Skin of body (tissue), 2 donors: ENCODE results near the gene LSP1. TPM values are rescaled to one million over a fixed set of nuclear protein-coding genes. Genes with fewer than 3 reads are reported as not detected.

Source experiments
- DNase-seq: peaks from one replicate; lab custom pipeline; 2025; lab: John Stamatoyannopoulos, UW
- total RNA-seq: library from RNA; depleted of rRNA; stranded (reverse); fragments of >200 nt; gene quantifications from one replicate; pipeline ENCODE4 v1.2.3, GENCODE V29; 2014

LSP1 gene
- total RNA-seq, 1 donor from 2014 or later: 18.5 TPM

DNA sequence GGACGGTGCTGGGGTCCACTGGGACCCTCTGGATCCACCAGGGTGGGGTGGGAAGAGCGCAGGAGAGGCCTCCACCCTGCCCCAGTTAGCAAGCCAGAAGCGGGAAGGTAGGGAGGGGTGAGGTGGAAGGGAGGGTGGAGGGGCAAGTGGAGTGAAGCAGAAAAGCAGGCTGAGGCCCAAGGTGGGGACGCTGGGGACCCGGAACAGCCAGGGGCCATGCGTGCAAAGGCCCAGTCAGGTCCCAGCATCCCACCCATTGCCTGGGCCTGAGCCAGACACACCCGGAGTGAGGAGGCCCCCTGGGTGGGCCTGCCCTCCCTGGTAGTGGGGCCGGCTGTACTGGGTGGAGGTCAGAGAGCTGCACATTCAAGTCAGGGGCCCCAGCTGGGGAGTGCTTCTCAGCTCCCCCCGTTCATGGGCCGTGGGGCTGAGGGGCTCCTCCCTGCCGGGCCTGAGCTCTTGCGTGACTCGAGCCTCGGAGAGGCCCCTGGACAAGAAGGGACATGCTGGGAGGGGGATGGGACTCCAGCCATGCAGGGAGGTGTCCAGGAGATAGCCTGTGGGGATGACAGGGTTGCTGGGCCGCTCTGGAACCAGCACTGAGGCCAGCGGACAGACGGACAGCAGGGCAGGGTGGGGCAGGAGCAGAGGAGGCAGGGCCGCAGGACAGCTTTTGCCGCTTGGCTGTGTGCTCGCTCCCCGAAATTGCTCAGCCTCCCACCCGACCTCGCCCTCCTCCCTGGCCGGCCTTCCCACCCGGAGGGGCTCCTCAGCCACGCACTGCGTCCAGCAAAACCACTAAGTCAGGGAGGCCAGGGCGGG, 74.4 kb downstream of the LSP1 start:
- peak; percentile 64 for DNase-seq

- no peak for DNase-seq
These were observed 75.1 kb downstream of the LSP1 start for GRCh38 chr11:1927848-1928469.

- DNase-seq: no peak
These were observed 75.6 kb downstream of the LSP1 start for GRCh38 chr11:1928470-1928890.

- no peak for DNase-seq
These were observed 76.1 kb downstream of the LSP1 start for GRCh38 chr11:1928891-1929541.

- DNase-seq: no peak
These were observed 77.0 kb downstream of the LSP1 start for GRCh38 chr11:1929621-1930461.

- DNase-seq: peak; percentile 22
These were observed 77.6 kb downstream of the LSP1 start for GRCh38 chr11:1930462-1930830.

DNA sequence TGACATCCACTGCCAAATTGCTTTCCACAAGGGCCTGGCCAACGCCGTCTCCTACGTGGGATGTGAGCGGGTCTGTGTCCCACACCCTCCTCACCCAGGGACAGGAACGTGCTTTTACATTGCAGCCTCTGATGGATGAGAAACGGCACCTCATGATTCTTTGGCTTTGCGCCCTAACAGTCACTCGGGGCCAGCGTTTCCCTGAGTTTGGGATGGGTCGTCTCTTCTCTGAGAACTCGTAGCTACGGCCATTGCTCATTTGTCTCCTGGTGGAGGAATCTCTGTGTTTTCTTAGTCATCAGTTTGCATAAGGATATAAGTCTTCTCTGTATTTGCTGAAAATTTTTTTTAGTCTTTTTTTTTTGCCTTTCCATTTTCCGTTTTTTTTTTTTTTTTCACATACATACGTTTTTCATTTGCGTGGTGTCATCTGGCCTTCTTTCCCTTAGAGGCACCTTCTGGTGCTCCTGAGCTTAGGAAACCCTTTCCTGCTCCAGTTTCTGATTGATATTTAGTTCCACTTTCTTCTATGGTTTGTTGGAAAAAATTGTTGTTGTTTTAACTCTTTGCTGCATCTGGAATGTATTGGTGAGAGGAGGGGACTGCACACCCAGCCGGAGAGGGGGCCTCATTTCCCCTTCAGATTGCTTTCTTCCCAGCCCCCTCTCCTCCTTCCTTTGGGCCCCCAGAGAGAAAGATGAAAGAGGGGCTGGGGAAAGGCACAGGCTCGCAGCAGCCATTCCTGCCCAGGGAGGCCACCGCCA, 78.6 kb downstream of the LSP1 start:
- DNase-seq: peak; percentile 83

GRCh38 chr11:1932105-1932480, 79.2 kb downstream of the LSP1 start:
- no peak for DNase-seq

GRCh38 chr11:1932681-1933080, 79.8 kb downstream of the LSP1 start:
- DNase-seq: no peak

DNA sequence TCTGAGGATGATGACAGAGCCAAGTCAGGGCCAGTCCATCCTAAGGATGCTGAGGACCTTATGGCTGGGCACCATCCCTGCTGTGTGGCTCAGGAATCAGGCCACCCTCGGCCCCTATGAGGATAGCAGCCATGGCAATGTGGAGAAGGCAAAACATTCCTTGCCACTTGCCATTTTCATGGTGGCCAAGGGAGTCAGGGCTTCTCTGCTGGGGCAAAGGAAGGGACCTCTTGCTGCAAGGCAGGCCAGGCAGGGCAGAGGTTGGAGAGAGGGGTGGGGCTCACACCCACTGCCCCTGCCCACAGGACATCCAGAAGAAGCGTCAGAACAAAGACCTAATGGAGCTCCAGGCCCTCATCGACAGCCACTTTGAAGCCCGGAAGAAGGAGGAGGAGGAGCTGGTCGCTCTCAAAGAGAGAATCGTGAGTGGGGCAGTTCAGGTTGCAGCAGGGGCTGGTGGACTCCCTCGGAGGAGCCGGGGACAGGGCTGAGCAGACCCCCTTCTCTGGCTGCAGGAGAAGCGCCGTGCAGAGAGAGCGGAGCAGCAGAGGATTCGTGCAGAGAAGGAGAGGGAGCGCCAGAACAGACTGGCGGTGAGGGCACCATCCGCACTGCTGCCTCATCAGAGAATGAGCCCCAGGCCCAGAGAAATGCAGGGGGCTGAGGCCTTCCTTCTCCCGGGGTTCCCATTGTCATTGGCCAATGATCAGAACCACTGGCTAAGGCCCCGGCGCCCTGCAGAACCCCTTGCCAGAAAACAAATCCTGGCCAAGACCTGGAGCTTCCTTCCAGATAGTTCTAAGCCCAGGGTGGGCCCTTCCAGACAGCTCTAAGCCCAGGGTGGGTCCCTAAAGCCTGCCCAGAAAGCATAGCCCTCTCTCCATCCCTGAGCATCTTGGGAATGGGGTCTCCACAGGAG, 80.8 kb downstream of the LSP1 start:
- no peak for DNase-seq

DNA sequence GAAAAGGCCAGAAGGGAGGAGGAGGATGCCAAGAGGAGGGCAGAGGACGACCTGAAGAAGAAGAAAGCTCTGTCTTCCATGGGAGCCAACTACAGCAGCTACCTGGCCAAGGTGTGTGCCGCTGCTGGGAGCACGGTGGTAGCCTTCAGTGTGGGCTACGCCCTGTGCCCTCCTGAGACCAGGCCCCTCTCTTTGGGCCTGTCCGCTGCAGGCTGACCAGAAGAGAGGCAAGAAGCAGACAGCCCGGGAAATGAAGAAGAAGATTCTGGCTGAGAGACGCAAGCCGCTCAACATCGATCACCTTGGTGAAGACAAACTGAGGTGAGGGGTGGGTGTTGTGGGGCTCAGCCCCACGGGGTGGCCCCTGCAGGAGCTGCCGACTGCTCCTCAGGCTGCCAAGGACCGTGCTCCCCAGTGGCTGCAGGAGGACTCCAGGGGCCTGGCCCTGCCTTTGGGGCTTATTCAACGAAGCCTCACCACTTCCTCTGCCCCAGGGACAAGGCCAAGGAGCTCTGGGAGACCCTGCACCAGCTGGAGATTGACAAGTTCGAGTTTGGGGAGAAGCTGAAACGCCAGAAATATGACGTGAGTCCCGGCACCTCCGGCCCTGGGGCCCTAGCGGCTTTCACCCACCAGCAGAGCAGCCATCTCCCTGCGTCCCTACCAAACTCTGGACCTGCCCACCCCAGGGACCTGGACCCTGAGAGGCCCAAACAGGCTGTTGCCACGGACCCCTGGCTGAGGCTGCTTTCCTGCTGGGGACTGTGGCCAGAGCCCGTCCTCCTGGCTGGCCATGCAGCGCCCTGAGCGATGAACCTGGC, 81.7 kb downstream of the LSP1 start:
- no peak for DNase-seq

DNA sequence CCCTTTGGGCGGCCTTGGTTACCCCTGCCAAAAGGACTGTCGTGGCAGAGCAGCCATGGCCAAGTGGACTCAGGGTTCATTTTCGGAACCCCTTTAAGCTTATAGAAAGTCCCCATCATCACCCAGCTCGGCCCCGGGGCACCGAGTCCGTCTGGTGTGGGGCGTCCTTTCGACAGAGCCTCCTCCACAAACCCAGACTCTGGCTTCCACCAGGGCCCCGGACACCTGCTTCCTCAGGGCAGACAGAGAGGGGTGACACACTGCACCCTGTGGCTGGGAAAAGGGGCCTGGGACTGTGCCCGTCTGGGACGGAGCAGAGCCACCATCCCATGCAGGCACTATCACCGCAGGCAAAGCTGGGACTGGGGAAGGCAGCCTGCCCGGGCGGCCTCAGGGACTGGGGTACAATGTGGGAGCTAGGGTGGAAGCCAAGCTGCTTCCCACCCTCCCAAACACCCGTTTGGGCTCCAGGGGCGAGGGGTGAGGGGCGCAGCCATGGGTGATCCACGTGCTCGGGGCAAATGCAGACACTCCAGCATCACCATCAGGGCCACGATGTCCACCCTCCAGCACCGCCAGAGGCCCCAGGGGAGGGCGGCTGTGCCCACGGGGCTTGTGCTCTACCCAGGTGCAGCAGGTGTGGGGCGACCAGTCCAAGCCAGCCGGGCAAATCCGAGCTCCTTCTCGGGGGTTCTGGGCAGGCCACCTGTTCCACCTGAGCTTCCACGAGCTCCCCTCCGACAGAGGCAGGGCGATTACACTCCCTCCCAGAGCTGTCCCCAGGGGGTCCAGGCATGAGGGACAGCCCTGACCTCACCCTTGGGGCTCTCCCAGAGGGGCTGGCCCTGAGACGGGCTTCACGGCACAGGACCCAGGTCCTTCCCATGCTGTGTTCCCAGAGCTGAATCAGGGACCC, 82.5 kb downstream of the LSP1 start:
- DNase-seq: no peak

DNA sequence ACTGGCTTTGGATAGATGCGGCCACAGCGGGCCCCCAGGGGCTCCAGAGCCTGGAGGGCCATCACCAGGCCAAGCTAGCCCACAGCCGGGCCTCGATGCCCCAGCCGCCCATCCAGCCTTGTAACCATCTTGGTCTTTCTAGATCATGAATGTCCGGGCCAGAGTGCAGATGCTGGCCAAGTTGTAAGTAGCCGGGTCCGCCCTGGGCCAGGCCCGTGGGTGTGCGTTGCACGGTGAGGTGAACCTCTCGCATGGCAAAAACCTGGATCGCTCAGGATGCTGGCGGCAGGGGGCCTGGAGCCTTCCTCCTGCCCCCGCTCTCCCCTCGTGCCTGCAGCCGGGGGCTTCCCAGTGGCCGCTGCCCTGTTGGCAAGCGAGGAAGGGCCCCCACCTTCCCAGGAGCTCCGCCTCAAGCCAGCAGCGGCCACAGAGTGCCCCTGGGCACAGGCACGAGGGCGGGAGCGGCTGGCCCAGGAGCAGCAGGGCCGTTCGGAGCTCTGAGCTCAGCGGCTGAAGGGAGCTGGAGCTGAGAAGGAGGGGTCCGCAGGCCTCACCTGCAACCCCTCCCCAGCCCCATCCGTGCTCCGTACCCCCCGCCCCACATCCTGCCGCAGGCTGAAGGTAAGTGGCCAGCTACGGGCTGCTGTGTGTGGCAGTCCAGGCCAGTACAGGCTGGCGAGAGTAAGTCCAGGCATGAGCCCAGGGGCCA, 83.3 kb downstream of the LSP1 start:
- DNase-seq: no peak

DNA sequence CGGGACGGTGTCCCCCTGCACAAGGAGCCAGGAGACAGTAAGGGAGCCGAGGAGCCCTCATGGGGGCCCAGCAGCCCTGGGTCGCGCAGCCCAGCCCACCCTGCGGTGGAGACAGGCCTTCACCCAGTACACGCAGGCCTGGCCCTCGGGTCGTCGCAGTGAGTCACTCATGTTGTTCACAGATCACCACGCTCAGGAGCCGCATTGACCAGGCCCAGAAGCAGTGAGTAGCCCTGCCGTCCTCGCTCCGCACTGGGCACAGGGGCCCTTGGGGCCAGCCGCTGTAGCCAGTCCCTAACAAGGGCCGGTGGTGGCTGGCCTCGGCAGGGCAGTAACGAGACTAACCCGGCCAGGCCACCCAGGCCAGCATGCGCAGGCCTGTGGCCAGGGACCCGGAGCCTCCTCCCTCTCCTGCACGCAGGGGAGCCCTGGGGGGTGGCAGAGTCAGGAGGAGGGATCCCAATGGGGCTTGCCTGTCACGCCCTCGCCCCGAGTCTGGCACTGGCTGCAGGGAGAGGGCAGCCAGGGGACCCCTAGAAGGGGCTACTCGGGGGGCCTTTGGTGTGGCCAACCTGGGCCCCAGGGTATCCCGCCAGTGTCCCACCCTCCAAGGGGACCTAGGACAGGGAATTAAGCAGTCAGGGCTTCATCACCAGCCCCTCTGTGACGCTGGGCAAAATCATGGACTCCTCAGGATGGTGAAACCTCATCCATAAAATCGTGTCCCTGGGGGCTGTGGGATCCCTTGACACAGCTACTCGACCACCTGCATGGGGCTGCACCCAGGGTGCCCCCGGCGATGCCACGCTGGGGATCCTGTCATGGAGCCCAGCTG, 84.1 kb downstream of the LSP1 start:
- no peak for DNase-seq

DNA sequence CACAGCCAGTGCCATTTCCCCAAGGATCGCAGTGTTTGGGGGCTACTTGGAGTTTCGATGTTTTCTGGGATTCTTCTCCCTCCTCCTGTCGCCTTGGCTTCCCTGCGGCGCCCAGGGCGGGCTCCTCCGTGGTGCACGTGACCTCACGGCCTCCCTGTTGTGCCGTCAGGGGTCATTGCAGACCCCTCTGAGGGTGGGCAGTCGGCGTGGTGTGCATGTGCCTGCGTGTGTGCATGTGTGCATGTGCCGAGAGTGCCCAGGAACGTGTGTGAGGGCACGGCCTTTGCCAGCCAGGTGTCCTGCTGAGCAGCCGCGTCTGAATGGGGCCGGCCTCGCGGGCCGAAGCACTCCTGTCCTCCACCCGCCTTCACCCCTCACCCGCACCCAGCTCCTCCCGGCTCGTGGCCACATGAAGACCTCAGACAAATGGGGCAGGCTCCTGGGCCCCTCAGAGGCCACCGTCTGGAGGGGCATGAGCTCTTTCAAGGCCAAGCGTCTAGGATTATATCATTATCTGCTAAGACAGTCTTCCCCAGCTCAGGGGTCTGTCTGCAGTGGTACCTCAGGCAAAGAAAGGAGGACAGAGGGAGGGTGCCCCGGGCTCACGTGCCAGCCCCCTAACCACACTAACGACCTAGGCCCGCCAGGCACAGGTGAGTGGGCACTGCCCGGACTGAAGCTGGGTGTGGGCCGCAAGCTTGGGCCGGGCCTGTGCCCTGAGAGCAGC, 84.9 kb downstream of the LSP1 start:
- no peak for DNase-seq
